Measurements from ENCODE around the gene NT5C1A.

- no peak for TF ChIP-seq CTCF (IDR thresholded peaks at IDR 0.05; ENCODE audit: low read depth, low read length)
- TF ChIP-seq EZH2phosphoT487 (IDR thresholded peaks at IDR 0.05; ENCODE audit: low read depth): no peak
These were observed 41.6 kb upstream of the NT5C1A start for GRCh38 chr1:39713557-39713956.
